ENCODE data around the gene TRPM8. TPM values are rescaled to one million over a fixed set of nuclear protein-coding genes. Genes with fewer than 3 reads are reported as not detected.

Gene TRPM8
- total RNA-seq, 1 donor from 2014 or later, result not detected

DNA sequence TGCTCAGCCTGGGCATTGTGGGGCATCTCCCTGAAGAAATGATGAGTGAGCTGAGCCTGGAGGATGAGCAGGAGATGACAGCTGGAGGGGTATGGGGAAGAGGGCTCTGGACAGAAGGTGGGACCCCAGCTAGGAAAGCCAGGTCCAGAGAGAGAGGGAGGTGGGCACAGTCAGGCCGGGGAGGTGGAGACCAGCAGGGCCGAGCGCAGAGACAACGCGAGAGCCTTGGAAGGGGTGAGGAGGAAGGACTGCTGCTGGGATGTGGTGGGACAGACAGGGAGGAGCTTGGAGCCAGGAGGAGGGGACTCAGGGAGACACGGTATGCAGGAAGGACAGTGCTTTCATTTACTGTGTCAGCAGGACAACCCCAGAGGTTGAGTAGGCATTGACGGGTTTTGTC lies 8.2 kb downstream of the TRPM8 start:
- H3K9me3 Mint-ChIP-seq (ENCODE audit: unreplicated experiment), result no peaks in the 10 kb centered on the region
- H3K36me3 Mint-ChIP-seq (ENCODE audit: low read depth, unreplicated experiment), result no peaks in the 10 kb centered on the region
- no peak overlapping the region for H3K27ac Mint-ChIP-seq (ENCODE audit: unreplicated experiment)
- DNase-seq (ENCODE audit: low spot score), result no peak
- H3K4me3 Mint-ChIP-seq (ENCODE audit: unreplicated experiment), result no peak overlapping the region
- peaks cover 7% of the 10 kb centered on the region for H3K27me3 Mint-ChIP-seq (ENCODE audit: unreplicated experiment)
- TF ChIP-seq, protein P1, sequence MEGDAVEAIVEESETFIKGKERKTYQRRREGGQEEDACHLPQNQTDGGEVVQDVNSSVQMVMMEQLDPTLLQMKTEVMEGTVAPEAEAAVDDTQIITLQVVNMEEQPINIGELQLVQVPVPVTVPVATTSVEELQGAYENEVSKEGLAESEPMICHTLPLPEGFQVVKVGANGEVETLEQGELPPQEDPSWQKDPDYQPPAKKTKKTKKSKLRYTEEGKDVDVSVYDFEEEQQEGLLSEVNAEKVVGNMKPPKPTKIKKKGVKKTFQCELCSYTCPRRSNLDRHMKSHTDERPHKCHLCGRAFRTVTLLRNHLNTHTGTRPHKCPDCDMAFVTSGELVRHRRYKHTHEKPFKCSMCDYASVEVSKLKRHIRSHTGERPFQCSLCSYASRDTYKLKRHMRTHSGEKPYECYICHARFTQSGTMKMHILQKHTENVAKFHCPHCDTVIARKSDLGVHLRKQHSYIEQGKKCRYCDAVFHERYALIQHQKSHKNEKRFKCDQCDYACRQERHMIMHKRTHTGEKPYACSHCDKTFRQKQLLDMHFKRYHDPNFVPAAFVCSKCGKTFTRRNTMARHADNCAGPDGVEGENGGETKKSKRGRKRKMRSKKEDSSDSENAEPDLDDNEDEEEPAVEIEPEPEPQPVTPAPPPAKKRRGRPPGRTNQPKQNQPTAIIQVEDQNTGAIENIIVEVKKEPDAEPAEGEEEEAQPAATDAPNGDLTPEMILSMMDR (IDR thresholded peaks at IDR 0.05; ENCODE audit: unreplicated experiment), result no peak
- peaks cover 4% of the 10 kb centered on the region for H3K4me1 Mint-ChIP-seq (ENCODE audit: unreplicated experiment)

- H3K27ac Mint-ChIP-seq (ENCODE audit: unreplicated experiment), result no peak overlapping the region
- no peaks in the 10 kb centered on the region for H3K9me3 Mint-ChIP-seq (ENCODE audit: unreplicated experiment)
- peaks cover 4% of the 10 kb centered on the region for H3K4me1 Mint-ChIP-seq (ENCODE audit: unreplicated experiment)
- no peaks in the 10 kb centered on the region for H3K36me3 Mint-ChIP-seq (ENCODE audit: low read depth, unreplicated experiment)
- H3K27me3 Mint-ChIP-seq (ENCODE audit: unreplicated experiment), result peaks cover 7% of the 10 kb centered on the region
- no peak overlapping the region for H3K4me3 Mint-ChIP-seq (ENCODE audit: unreplicated experiment)
- no peak for DNase-seq (ENCODE audit: low spot score)
- TF ChIP-seq, protein P1 (IDR thresholded peaks at IDR 0.05; ENCODE audit: unreplicated experiment), result no peak
These were observed 9.6 kb downstream of the TRPM8 start for GRCh38 chr2:233926806-233927205.

- TF ChIP-seq, protein P1 (IDR thresholded peaks at IDR 0.05; ENCODE audit: unreplicated experiment), result peak; percentile 36
- H3K27me3 Mint-ChIP-seq (ENCODE audit: unreplicated experiment), result peaks cover 9% of the 10 kb centered on the region
- no peaks in the 10 kb centered on the region for H3K9me3 Mint-ChIP-seq (ENCODE audit: unreplicated experiment)
- H3K4me3 Mint-ChIP-seq (ENCODE audit: unreplicated experiment), result no peak overlapping the region
- DNase-seq (ENCODE audit: low spot score), result peak; percentile 52
- no peaks in the 10 kb centered on the region for H3K36me3 Mint-ChIP-seq (ENCODE audit: low read depth, unreplicated experiment)
- H3K4me1 Mint-ChIP-seq (ENCODE audit: unreplicated experiment), result peaks cover 4% of the 10 kb centered on the region
- no peak overlapping the region for H3K27ac Mint-ChIP-seq (ENCODE audit: unreplicated experiment)
These were observed 11.6 kb downstream of the TRPM8 start for GRCh38 chr2:233928594-233929351.

- Mint-ChIP-seq H3K27me3 (ENCODE audit: unreplicated experiment) (peaks cover 9% of the 10 kb centered on the region), H3K9me3 (ENCODE audit: unreplicated experiment) (no peaks in the 10 kb centered on the region), H3K27ac (ENCODE audit: unreplicated experiment) (no peak overlapping the region), H3K36me3 (ENCODE audit: low read depth, unreplicated experiment) (no peaks in the 10 kb centered on the region), H3K4me1 (ENCODE audit: unreplicated experiment) (peaks cover 4% of the 10 kb centered on the region), H3K4me3 (ENCODE audit: unreplicated experiment) (no peak overlapping the region)
- TF ChIP-seq, protein P1 (IDR thresholded peaks at IDR 0.05; ENCODE audit: unreplicated experiment), result no peak
- no peak for DNase-seq (ENCODE audit: low spot score)
These were observed 12.3 kb downstream of the TRPM8 start for GRCh38 chr2:233929352-233930022.

GRCh38 chr2:233934524-233934923 lies 17.4 kb downstream of the TRPM8 start:
- no peak overlapping the region for H3K4me3 Mint-ChIP-seq (ENCODE audit: unreplicated experiment)
- TF ChIP-seq, protein P1 (IDR thresholded peaks at IDR 0.05; ENCODE audit: unreplicated experiment), result no peak
- no peaks in the 10 kb centered on the region for H3K36me3 Mint-ChIP-seq (ENCODE audit: low read depth, unreplicated experiment)
- H3K27ac Mint-ChIP-seq (ENCODE audit: unreplicated experiment), result no peak overlapping the region
- no peaks in the 10 kb centered on the region for H3K9me3 Mint-ChIP-seq (ENCODE audit: unreplicated experiment)
- peaks cover 3% of the 10 kb centered on the region for H3K27me3 Mint-ChIP-seq (ENCODE audit: unreplicated experiment)
- no peaks in the 10 kb centered on the region for H3K4me1 Mint-ChIP-seq (ENCODE audit: unreplicated experiment)
- no peak for DNase-seq (ENCODE audit: low spot score)

All from endothelial cell (in vitro differentiated cells).